Right lobe of liver (tissue), 6 donors: ENCODE data around the gene AOX1. TPM values are rescaled to one million over a fixed set of nuclear protein-coding genes. Genes with fewer than 3 reads are reported as not detected.
"Not testable (repeated sequence)": the region's sequence is repeated elsewhere in the genome, so short reads cannot be mapped to it uniquely, and the experiment has no call there.

Source experiments
- ATAC-seq, 4 donors: fragments of 200-7000 bp; cut with Tn5 transposase; one replicate each; pipeline ENCODE4 v1.9.1; 2020; ENCODE audit warnings: mild to moderate bottlenecking in 4 of 4, moderate library complexity in 4 of 4
- DNase-seq, 3 donors: peaks; one replicate each; pipeline ENCODE4 v3.0.0-alpha.2; 2020
- H3K27ac ChIP-seq, 3 donors: fragments of 200-600 bp; one replicate each; pipeline ENCODE4 v1.8.0; 2022
- H3K27me3 ChIP-seq, 2 donors: fragments of 200-600 bp; one replicate each; pipeline ENCODE4 v1.8.0; 2022
- H3K36me3 ChIP-seq, 4 donors: fragments of 200-600 bp; sonication (generic) in 1 of 4; one replicate each; pipeline versions ENCODE4 v1.5.1 to v1.8.0; 2017 to 2022; ENCODE audit warnings: control low read depth in 1 of 4
- H3K4me1 ChIP-seq, 4 donors: fragments of 200-600 bp; sonication (generic) in 1 of 4; one replicate each; pipeline versions ENCODE4 v1.5.1 to v1.8.0; 2017 to 2022; ENCODE audit warnings: control low read depth in 1 of 4
- H3K4me3 ChIP-seq, 3 donors: fragments of 200-600 bp; one replicate each; pipeline ENCODE4 v1.8.0; 2022
- H3K9me3 ChIP-seq, 4 donors: fragments of 200-600 bp; sonication (generic) in 1 of 4; one replicate each; pipeline versions ENCODE4 v1.5.1 to v1.8.0; 2017 to 2022; ENCODE audit warnings: control low read depth in 1 of 4
- POLR2A ChIP-seq: fragments of 450-650 bp; IDR thresholded peaks from one replicate; pipeline ENCODE4 v1.6.1; 2017; ENCODE audit warnings: antibody characterized with exemption, mild to moderate bottlenecking
- WGBS: methylation state at CpG from one replicate; pipeline ENCODE4 v1.1.6; 2018; ENCODE audit warnings: low coverage, low lambda C conversion rate; ENCODE audit not compliant: insufficient coverage; ENCODE audit errors: missing lambda C conversion rate; 5-methylcytosine and 5-hydroxymethylcytosine counted together
- intact Hi-C, 2 donors: fragments of 100-400 bp; cut with DNase I; formaldehyde crosslinking; loops; one replicate each; pipeline versions ENCODE4 v1.11.2 to v1.14.1; 2022
- total RNA-seq, 6 experiments: library from RNA; depleted of rRNA in 2 of 6; stranded (reverse); fragments of >200 nt in 2 of 6; fragmentation: NEBNext Ultra II Directional in 3 of 6; extraction: Animal tissue kit (Norgen Biotek cat#: 25700) in 3 of 6; gene quantifications; one replicate each; pipeline versions ENCODE4 v1.1.0 to v1.2.4, GENCODE V29; 2016 to 2023
- TF ChIP-seq, protein P1 (sequence below), 4 donors: fragments of 200-600 bp in 3 of 4; fragments of 450-650 bp in 1 of 4; IDR thresholded peaks; one replicate each; pipeline versions ENCODE4 v1.5.1 to v1.8.0; 2016 to 2022; ENCODE audit warnings: antibody characterized with exemption in 4 of 4, mild to moderate bottlenecking in 2 of 4
- donor health status: DM: no; HTN: yes; CAD: no.
- donor health status: DM: no; HTN: no; CAD: no.
- donor health status: DM: no; HTN: no; CAD: no.
- donor health status: DM: no; HTN: yes; CAD: no.
- donor health status: DM: no; HTN: yes; CAD: no.

Gene AOX1
- total RNA-seq, 6 experiments from 2014 or later = 524 to 1,747 (median 931) TPM

DNA sequence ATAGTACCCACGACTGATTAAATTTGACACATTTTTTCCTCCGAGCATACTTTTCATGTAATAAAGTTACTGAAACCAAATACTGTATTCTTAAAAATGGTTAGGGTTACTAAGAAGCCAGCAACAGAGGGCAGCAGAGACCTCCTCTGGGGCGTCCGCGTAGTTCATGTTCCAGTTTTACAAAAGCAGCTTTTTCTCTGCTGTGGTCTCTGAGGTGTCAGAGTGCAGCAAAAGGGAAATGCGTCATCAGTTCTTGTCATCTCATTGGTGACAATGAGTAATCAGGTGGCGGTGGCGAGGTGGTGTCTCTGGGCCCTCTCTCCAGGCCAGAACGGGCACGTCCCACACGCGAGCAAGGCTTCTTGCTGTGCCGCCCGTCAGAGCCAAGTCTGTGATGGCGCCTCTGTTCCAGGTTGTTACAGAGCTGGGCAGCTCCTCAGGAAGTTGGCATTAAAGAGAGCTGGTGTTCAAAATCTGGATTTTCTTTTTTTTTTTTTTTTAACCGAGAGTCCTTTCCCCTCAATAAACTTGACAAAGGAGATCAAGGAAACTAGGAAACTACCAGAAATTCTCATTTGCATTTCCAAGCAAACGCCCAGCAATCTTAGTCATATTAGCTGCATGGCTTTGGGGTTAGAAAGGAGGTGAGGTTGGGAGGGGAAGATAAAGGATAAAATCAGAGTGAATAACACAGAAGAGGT is 127.3 kb downstream of the AOX1 start:
- TF ChIP-seq, protein P1, sequence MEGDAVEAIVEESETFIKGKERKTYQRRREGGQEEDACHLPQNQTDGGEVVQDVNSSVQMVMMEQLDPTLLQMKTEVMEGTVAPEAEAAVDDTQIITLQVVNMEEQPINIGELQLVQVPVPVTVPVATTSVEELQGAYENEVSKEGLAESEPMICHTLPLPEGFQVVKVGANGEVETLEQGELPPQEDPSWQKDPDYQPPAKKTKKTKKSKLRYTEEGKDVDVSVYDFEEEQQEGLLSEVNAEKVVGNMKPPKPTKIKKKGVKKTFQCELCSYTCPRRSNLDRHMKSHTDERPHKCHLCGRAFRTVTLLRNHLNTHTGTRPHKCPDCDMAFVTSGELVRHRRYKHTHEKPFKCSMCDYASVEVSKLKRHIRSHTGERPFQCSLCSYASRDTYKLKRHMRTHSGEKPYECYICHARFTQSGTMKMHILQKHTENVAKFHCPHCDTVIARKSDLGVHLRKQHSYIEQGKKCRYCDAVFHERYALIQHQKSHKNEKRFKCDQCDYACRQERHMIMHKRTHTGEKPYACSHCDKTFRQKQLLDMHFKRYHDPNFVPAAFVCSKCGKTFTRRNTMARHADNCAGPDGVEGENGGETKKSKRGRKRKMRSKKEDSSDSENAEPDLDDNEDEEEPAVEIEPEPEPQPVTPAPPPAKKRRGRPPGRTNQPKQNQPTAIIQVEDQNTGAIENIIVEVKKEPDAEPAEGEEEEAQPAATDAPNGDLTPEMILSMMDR (IDR thresholded peaks at IDR 0.05) = peak; percentile 82 to 86 (median 83)
- TF ChIP-seq POLR2A = peak; percentile 95
- H3K4me1 ChIP-seq = peaks cover 0 to 3% (median 0%) of the 10 kb centered on the region in 4 donors
- peak overlapping the region in 2 of 3 donors; percentile 29 to 31 for H3K4me3 ChIP-seq
- H3K27me3 ChIP-seq = no peaks in the 10 kb centered on the region
- intact Hi-C loops = no loop called here
- H3K27ac ChIP-seq = peak overlapping the region; percentile 72 to 80 (median 79)
- 3% methylated on average over 15 of the region's 17 CpGs for WGBS
- DNase-seq (peak; percentile 90 to 95 (median 94)), ATAC-seq (peak; percentile 98 to 99 (median 98))
- no peaks in the 10 kb centered on the region for H3K36me3 ChIP-seq
- no peaks in the 10 kb centered on the region for H3K9me3 ChIP-seq

- Histone ChIP-seq H3K9me3 (no peaks in the 10 kb centered on the region), H3K27me3 (no peaks in the 10 kb centered on the region), H3K4me3 (no peak overlapping the region), H3K36me3 (no peaks in the 10 kb centered on the region), H3K4me1 (peaks cover 0 to 3% (median 0%) of the 10 kb centered on the region in 4 donors), H3K27ac (peak overlapping the region; percentile 72 to 80 (median 79))
- intact Hi-C loops = no loop called here
- no peak for DNase-seq
- no peak for ATAC-seq
- TF ChIP-seq POLR2A = no peak
- TF ChIP-seq, protein P1 (IDR thresholded peaks at IDR 0.05) = no peak
- 83% methylated on average over 2 of the region's 4 CpGs for WGBS
These were observed 127.9 kb downstream of the AOX1 start for GRCh38 chr2:200713704-200714064.

GRCh38 chr2:200715014-200715413 is 129.2 kb downstream of the AOX1 start:
- DNase-seq, intact Hi-C loops, H3K9me3 ChIP-seq, H3K4me1 ChIP-seq, H3K36me3 ChIP-seq, H3K27me3 ChIP-seq, H3K27ac ChIP-seq, ATAC-seq, H3K4me3 ChIP-seq: not testable (repeated sequence)
- 90% methylated on average over 3 of the region's 3 CpGs for WGBS

DNA sequence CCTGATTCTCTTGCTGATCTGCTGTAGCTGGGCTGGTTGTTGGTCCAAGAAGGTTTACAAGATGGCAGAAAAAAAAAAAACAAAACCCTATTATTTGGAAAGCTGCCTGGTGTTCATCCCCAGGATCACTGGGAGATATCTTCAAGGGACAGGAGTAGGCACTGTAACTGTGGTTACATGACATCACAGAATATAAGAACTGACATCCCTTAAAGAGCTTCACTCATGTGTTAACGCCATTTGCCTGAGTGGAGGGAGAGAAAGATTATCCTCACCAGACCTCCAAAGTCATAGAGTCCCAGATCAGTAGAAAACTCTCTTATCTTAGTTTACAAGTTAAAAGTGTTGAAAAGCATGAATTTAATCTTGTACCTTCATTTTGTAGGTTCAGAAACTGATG is 130.6 kb downstream of the AOX1 start:
- intact Hi-C loops = no loop called here
- peaks cover 0 to 3% (median 0%) of the 10 kb centered on the region in 4 donors for H3K4me1 ChIP-seq
- H3K27me3 ChIP-seq = no peaks in the 10 kb centered on the region
- no peak for ATAC-seq
- no peak overlapping the region for H3K4me3 ChIP-seq
- no peak for TF ChIP-seq POLR2A
- TF ChIP-seq, protein P1 (IDR thresholded peaks at IDR 0.05) = no peak
- no peaks in the 10 kb centered on the region for H3K36me3 ChIP-seq
- WGBS = 82% methylated on average over 1 of the region's 1 CpG
- H3K9me3 ChIP-seq = no peaks in the 10 kb centered on the region
- no peak for DNase-seq
- H3K27ac ChIP-seq = no peak overlapping the region

Other genes starting within 250 kb of the AOX1 start
- gene KCTD18, start 75.9 kb upstream of the AOX1 start, total RNA-seq = 10 to 100 TPM in 1 of 6 experiments, 1 to 10 TPM in 5; 6.2 to 16.7 (median 7.3) TPM
- gene SGO2, start 59.8 kb upstream of the AOX1 start, total RNA-seq = 1 to 10 TPM in 2 of 6 experiments, under 1 TPM in 4; 0.37 to 1.8 (median 0.92) TPM
- gene BZW1, start 225.9 kb downstream of the AOX1 start, total RNA-seq = 100 to 1,000 TPM; 176 to 239 (median 210) TPM